Measurements from ENCODE around the gene KRT78. TPM values are rescaled to one million over a fixed set of nuclear protein-coding genes. Genes with fewer than 3 reads are reported as not detected.

Gene KRT78
- total RNA-seq, 2 donors from 2014 or later: not detected

DNA sequence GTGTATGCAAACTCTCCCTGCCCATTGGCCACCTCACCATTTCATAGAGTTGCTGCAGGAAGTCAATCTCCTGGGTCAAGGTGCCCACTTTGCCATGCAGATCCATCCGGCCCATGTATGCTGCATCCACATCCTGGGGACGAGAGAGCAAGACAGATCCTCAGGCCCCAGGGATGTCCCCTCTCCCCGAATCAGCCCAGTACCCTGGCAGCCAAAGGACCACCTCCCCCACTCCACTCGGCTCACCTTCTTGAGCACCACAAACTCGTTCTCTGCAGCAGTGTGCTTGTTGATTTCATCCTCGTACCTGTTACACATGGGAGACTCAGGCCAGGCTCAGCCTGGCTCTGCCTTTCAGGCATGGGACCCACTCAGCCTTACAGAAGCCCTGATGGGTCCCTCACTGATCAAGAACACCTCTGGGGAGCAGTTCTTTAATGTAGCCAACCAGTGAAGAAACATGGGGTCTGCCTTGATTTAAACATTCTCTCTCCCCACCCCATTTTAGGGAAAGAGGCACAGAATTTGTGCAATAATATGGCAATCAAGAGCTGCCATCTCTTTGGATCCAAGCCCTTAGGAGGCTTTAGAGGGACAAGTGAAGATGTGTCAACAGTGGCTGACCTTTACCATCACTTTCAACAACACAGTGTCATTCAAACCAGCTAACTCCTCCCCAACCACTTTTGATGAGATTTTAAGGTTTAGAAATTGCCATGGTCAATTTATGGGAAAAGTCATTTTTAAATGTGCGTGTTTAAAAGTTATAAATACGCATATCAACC lies 18.6 kb downstream of the KRT78 start:
- H3K27ac ChIP-seq: no peak overlapping the region
- H3K4me3 ChIP-seq: no peak overlapping the region
- H3K4me1 ChIP-seq: no peaks in the 10 kb centered on the region
- H3K36me3 ChIP-seq: no peaks in the 10 kb centered on the region
- H3K27me3 ChIP-seq: no peaks in the 10 kb centered on the region
- H3K9ac ChIP-seq (ENCODE audit: low read depth in 2 of 2, low read length in 2 of 2): no peak overlapping the region
- TF ChIP-seq CTCF (IDR thresholded peaks at IDR 0.05): no peak
- DNase-seq: no peak
- intact Hi-C loops (cut with DNase I): no loop called here
- H3K9me3 ChIP-seq: no peaks in the 10 kb centered on the region

- no peak for DNase-seq
- intact Hi-C loops (cut with DNase I): no loop called here
- Histone ChIP-seq H3K27ac (no peak overlapping the region), H3K36me3 (no peaks in the 10 kb centered on the region), H3K9me3 (no peaks in the 10 kb centered on the region), H3K4me3 (no peak overlapping the region), H3K4me1 (no peaks in the 10 kb centered on the region), H3K27me3 (no peaks in the 10 kb centered on the region), H3K9ac (ENCODE audit: low read depth in 2 of 2, low read length in 2 of 2) (no peak overlapping the region)
- no peak for TF ChIP-seq CTCF (IDR thresholded peaks at IDR 0.05)
These were observed 20.2 kb downstream of the KRT78 start for GRCh38 chr12:52828591-52829021.

DNA sequence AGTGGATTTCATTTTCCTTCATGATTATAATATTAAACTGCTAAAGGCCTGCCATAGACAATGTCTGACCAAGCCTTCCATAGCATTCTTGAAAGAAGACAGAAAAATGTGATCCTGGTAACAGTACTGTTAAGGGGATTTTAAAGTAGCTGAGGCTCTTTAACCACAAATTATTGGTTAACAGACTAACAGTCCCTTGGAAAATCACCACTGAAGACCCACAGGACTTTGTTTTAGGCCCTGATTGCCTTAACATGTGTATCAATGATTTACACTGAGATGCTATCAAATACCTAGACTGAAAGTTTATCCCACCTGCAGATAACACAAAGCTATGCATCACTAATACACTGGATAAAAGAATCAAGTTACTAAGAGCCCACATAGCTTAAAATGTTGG lies 20.6 kb downstream of the KRT78 start:
- Histone ChIP-seq H3K4me3 (no peak overlapping the region), H3K4me1 (no peaks in the 10 kb centered on the region), H3K27ac (no peak overlapping the region), H3K9ac (ENCODE audit: low read depth in 2 of 2, low read length in 2 of 2) (no peak overlapping the region), H3K9me3 (no peaks in the 10 kb centered on the region), H3K36me3 (no peaks in the 10 kb centered on the region), H3K27me3 (no peaks in the 10 kb centered on the region)
- intact Hi-C loops (cut with DNase I): no loop called here
- DNase-seq: no peak
- no peak for TF ChIP-seq CTCF (IDR thresholded peaks at IDR 0.05)

DNA sequence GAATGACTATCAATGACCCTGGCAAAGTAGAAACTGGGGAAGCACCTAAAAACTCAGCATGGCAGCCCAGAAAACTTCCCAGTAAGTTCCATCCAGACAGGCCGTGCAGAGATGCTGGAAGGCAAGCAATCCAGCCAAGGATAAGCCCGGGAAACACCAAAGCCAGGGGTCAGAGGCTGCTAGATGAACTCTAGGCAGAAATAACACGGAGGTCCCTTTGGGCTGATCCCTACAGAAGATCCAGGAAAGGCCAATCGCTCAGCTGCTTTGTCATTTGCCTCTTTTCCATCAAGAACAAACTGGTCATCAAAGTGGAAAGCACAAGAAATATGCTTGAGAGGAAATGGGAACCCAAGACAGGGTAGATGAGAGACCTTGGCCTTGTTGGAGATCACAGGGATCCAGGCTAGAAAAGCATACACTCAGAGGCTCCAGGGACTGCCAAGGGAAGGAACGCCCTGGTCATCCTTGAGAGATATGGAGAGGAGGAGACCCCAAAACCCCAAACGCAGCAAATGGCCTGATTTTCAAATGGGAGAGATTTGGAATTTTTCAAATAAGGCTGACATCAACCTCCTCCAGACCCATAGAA lies 21.2 kb downstream of the KRT78 start:
- Histone ChIP-seq H3K9me3 (no peaks in the 10 kb centered on the region), H3K27ac (no peak overlapping the region), H3K36me3 (no peaks in the 10 kb centered on the region), H3K4me3 (no peak overlapping the region), H3K9ac (ENCODE audit: low read depth in 2 of 2, low read length in 2 of 2) (no peak overlapping the region), H3K27me3 (no peaks in the 10 kb centered on the region), H3K4me1 (no peaks in the 10 kb centered on the region)
- intact Hi-C loops (cut with DNase I): no loop called here
- no peak for DNase-seq
- no peak for TF ChIP-seq CTCF (IDR thresholded peaks at IDR 0.05)

DNA sequence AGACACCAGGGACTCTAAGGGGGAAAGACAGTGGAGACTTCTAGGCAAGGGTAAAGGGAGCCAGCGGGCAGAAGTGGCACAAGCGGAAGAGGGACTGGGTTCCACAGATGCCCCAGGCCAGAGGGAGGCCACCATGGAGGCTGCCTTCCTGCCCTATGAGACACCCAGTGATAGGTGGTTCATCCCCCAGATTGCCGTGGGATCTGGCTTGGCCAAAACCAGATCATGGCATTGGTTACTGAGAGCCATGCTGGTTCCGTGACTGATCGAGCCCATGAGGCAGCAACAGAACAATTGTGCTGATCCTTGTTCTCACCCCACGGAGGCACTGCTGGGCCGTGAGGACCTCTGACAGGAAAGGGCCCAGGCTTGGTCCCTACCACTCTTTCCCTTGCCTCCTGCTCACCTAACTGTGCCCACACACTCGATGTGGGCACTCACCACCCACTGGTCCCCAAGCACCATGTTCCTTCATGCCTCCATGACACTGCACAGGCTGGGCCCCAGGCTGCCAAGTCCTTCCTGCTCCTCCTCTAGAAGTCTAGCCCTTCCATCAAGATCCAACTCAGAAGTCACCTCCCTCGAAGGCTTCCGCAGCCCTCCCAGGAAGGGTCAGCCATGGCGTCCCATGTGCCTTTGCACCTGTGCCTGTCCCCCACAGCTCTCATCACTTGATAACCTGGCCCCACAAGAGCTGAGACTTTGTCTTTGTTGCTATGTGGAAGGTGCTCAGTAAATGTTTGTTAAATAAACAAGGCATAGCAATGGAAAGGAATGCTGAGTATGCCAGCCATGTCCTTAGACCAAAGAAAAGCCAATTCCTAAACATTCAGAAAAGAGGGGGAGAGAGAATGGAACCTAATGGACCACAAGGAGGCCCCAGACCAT lies 21.9 kb downstream of the KRT78 start:
- DNase-seq: no peak
- H3K36me3 ChIP-seq: no peaks in the 10 kb centered on the region
- H3K9ac ChIP-seq (ENCODE audit: low read depth in 2 of 2, low read length in 2 of 2): no peak overlapping the region
- TF ChIP-seq CTCF (IDR thresholded peaks at IDR 0.05): no peak
- no peak overlapping the region for H3K27ac ChIP-seq
- no peaks in the 10 kb centered on the region for H3K27me3 ChIP-seq
- H3K4me3 ChIP-seq: no peak overlapping the region
- no peaks in the 10 kb centered on the region for H3K9me3 ChIP-seq
- intact Hi-C loops (cut with DNase I): no loop called here
- H3K4me1 ChIP-seq: no peaks in the 10 kb centered on the region

Measured in colonic mucosa (tissue), 4 donors.